Heart left ventricle (tissue), 16 donors: Measurements from ENCODE around the gene PI16. TPM values are rescaled to one million over a fixed set of nuclear protein-coding genes. Genes with fewer than 3 reads are reported as not detected.

Source experiments
- ATAC-seq, 4 donors: fragments of 200-7000 bp; cut with Tn5 transposase; one replicate each; pipeline ENCODE4 v1.9.1; 2020 to 2022; ENCODE audit warnings: moderate library complexity in 4 of 4, mild to moderate bottlenecking in 3 of 4, moderate number of reproducible peaks in 1 of 4
- DNase-seq, 5 donors: peaks; one replicate each; pipeline ENCODE4 v3.0.0-alpha.2; 2020
- H3K27ac ChIP-seq, 12 donors: fragments of 200-600 bp; sonication (generic) in 4 of 12; one replicate each; pipeline versions ENCODE4 v1.5.0 to v1.8.0; 2016 to 2022; ENCODE audit warnings: mild to moderate bottlenecking in 2 of 12
- H3K27me3 ChIP-seq, 9 donors: fragments of 200-600 bp; sonication (generic) in 2 of 9; one replicate each; pipeline versions ENCODE4 v1.5.1 to v1.8.0; 2016 to 2022; ENCODE audit warnings: mild to moderate bottlenecking in 3 of 9
- H3K36me3 ChIP-seq, 9 donors: fragments of 200-600 bp; sonication (generic) in 2 of 9; one replicate each; pipeline versions ENCODE4 v1.5.0 to v1.8.0; 2018 to 2022; ENCODE audit warnings: mild to moderate bottlenecking in 2 of 9
- H3K4me1 ChIP-seq, 12 donors: fragments of 200-600 bp; sonication (generic) in 4 of 12; one replicate each; pipeline versions ENCODE4 v1.5.0 to v1.8.0; 2016 to 2022; ENCODE audit warnings: mild to moderate bottlenecking in 3 of 12
- H3K4me3 ChIP-seq, 12 donors: fragments of 200-600 bp; sonication (generic) in 4 of 12; one replicate each; pipeline versions ENCODE4 v1.5.0 to v1.8.0; 2017 to 2022; ENCODE audit warnings: mild to moderate bottlenecking in 9 of 12, moderate library complexity in 4 of 12
- H3K9me3 ChIP-seq, 12 donors: fragments of 200-600 bp; sonication (generic) in 4 of 12; one replicate each; pipeline versions ENCODE4 v1.5.0 to v1.8.0; 2016 to 2022; ENCODE audit warnings: mild to moderate bottlenecking in 1 of 12
- POLR2A ChIP-seq, 2 donors: fragments of 450-650 bp; IDR thresholded peaks; one replicate each; pipeline ENCODE4 v1.6.1; 2017; ENCODE audit warnings: antibody characterized with exemption in 2 of 2, mild to moderate bottlenecking in 2 of 2, moderate library complexity in 2 of 2
- WGBS, 4 donors: extraction: QIAGEN DNeasy Blood & Tissue Kit in 2 of 4; methylation state at CpG; one replicate each; pipeline versions ENCODE4 v1.1.5 to v1.1.7; 2013 to 2018; 5-methylcytosine and 5-hydroxymethylcytosine counted together
- intact Hi-C, 10 donors: fragments of 100-400 bp; cut with DNase I; formaldehyde crosslinking; loops; one replicate each; pipeline versions ENCODE4 v1.11.1 to v1.14.2; 2022
- polyA plus RNA-seq, 2 donors: library from polyadenylated mRNA; stranded (reverse); fragments of 200-250 nt; gene quantifications; one replicate each; pipeline ENCODE4 v1.2.3, GENCODE V29; 2013
- total RNA-seq, 9 donors: library from RNA; depleted of rRNA in 2 of 9; stranded (reverse); fragments of >200 nt in 2 of 9; fragmentation: NEBNext Ultra II Directional in 3 of 9; extraction: Animal tissue kit (Norgen Biotek cat#: 25700) in 3 of 9; gene quantifications; one replicate each; pipeline versions ENCODE4 v1.1.0 to v1.2.4, GENCODE V29; 2016 to 2023
- TF ChIP-seq, protein P1 (sequence below), 12 donors: fragments of 200-600 bp; sonication (generic) in 4 of 12; IDR thresholded peaks; one replicate each; pipeline versions ENCODE4 v1.5.0 to v1.8.0; 2018 to 2022; ENCODE audit warnings: antibody characterized with exemption in 12 of 12, mild to moderate bottlenecking in 5 of 12
- donor health status: ischemic (EF 13 %, LVEDD 7.1; RV severe dilation, severe dysfunction).
- donor health status: healthy with polysubstance abuse.
- donor health status: DM: no; HTN: yes; CAD: no.
- donor health status: DM: no; HTN: no; CAD: no.
- donor health status: ischemic (EF 25% LVEDD 6.9; RV normal size, moderate dysfunction).
- donor health status: ischemic (EF 25% LVEDD 5.7; RV mildly dilated, moderate dysfunction).
- donor health status: healthy.
- donor health status: DM: yes; HTN: yes; CAD: no.
- donor health status: ischemic (EF 35%, LVEDD 5.7; RV mildly dilated, moderate dysfunction).
- donor health status: nonischemic (EF 11% LVEDD 7.7; RV severe dilation, severe dysfunction).
- donor health status: DM: yes; HTN: yes; CAD: no.
- donor health status: PGD.
- donor health status: ischemic (EF 29% LVEDD 5.4; RV normal size, mild dysfunction).
- donor health status: nonischemic (EF 23%, LVEDD 6.1; RV moderate dilation, normal function).

The PI16 gene
- total and polyA plus RNA-seq, 11 donors = 5.7 to 36.2 (median 12.1) TPM

DNA sequence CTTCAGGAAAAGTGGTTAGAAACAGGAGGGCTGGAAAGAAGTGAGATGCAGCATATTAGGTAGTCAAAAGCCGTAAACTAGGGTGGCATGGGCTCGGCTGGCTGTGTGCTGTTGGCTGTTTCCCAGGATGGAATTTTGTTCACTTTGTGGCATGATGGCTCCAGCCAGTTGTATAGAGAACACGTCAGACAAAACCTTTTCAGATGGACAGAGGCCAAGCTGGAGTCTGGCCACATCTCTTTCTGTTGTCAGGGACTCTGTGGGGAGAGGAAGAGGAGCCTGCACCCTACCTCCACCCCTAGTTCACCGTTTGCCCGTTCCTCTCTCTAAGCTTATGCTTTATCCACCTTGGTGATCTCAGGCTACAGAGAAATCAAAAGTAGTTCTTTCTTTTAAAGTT is 46.8 kb upstream of the PI16 start:
- H3K4me1 ChIP-seq = peaks cover 7 to 60% (median 37%) of the 10 kb centered on the region in 12 donors

DNA sequence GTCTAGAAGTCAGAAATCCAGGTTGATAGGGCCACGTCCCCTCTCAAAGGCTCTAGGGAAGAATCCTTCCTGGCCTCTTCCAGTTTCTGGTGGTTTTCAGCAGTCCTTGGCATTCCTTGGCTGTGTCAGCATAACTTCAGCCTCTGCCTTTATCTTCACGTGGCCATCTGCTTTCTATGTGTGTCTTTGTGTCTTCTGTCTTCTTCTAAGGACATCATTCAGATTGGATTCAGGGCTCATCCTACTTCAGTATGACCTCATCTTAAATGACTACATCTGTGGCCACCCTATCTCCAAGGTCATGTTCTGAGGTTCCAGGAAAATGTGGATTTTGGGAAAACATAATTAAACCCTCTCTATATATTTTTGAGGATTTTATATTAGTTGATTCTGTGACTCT is 45.8 kb upstream of the PI16 start:
- peaks cover 0 to 74% (median 57%) of the 10 kb centered on the region in 9 donors for H3K36me3 ChIP-seq
- H3K27me3 ChIP-seq = no peaks in the 10 kb centered on the region
- no peak for TF ChIP-seq POLR2A (IDR thresholded peaks at IDR 0.05)
- TF ChIP-seq, protein P1, sequence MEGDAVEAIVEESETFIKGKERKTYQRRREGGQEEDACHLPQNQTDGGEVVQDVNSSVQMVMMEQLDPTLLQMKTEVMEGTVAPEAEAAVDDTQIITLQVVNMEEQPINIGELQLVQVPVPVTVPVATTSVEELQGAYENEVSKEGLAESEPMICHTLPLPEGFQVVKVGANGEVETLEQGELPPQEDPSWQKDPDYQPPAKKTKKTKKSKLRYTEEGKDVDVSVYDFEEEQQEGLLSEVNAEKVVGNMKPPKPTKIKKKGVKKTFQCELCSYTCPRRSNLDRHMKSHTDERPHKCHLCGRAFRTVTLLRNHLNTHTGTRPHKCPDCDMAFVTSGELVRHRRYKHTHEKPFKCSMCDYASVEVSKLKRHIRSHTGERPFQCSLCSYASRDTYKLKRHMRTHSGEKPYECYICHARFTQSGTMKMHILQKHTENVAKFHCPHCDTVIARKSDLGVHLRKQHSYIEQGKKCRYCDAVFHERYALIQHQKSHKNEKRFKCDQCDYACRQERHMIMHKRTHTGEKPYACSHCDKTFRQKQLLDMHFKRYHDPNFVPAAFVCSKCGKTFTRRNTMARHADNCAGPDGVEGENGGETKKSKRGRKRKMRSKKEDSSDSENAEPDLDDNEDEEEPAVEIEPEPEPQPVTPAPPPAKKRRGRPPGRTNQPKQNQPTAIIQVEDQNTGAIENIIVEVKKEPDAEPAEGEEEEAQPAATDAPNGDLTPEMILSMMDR (IDR thresholded peaks at IDR 0.05) = no peak
- intact Hi-C loops = loop anchor here in 3 of 10 donors (5.0 kb wide), 1 partner anchor 69 kb away; no protein-coding TSS in a partner anchor
- H3K4me1 ChIP-seq = peaks cover 7 to 60% (median 37%) of the 10 kb centered on the region in 12 donors
- WGBS, 4 donors = 61 to 68% (median 65%) methylated on average over 2 of the region's 2 CpGs
- H3K4me3 ChIP-seq = no peak overlapping the region
- H3K9me3 ChIP-seq = no peaks in the 10 kb centered on the region
- peak overlapping the region in 6 of 12 donors; percentile 33 to 85 (median 72) for H3K27ac ChIP-seq
- no peak for ATAC-seq
- DNase-seq = no peak

More for the DNA sequence above, 46.8 kb upstream of the PI16 start:
- DNase-seq (peak; percentile 60 to 85 (median 78)), ATAC-seq (peak; percentile 91 to 95 (median 94))
- intact Hi-C loops = loop anchor here in 3 of 10 donors (5.0 kb wide), 1 partner anchor 70 kb away; no protein-coding TSS in a partner anchor
- Histone ChIP-seq H3K27me3 (no peaks in the 10 kb centered on the region), H3K27ac (peak overlapping the region; percentile 28 to 85 (median 66)), H3K36me3 (peaks cover 2 to 75% (median 59%) of the 10 kb centered on the region in 9 donors), H3K9me3 (no peaks in the 10 kb centered on the region), H3K4me3 (no peak overlapping the region)
- 16 to 24% (median 22%) methylated on average over 5 of the region's 5 CpGs for WGBS, 4 donors
- TF ChIP-seq, protein P1 (IDR thresholded peaks at IDR 0.05) = no peak
- no peak for TF ChIP-seq POLR2A (IDR thresholded peaks at IDR 0.05)

DNA sequence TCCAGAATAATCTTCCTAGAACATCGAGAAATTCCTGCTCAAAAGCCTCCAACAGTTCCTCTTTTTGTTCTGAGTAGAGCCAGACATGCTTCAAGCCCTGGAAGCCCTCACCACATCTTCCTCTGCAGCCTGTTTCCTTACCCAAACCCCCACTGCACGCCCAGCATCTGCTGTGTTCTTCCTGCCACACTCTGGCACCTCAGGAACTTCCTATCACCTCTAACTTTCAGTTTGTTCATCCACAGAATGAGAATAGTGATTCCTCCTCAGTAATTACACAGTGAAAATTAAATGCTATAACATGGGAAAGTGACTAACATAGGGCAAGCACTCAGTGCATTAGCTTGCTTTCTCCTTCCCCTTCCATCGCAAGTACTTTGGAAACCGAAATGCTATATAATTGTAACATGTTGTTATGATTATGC is 42.5 kb upstream of the PI16 start:
- ATAC-seq = no peak
- no peak for TF ChIP-seq POLR2A (IDR thresholded peaks at IDR 0.05)
- TF ChIP-seq, protein P1 (IDR thresholded peaks at IDR 0.05) = no peak
- DNase-seq = no peak
- H3K36me3 ChIP-seq = peaks cover 4 to 81% (median 64%) of the 10 kb centered on the region in 9 donors
- peak overlapping the region in 1 of 12 donors; percentile 46 for H3K27ac ChIP-seq
- peaks cover 6 to 48% (median 18%) of the 10 kb centered on the region in 12 donors for H3K4me1 ChIP-seq
- WGBS, 4 donors = 69 to 71% (median 70%) methylated on average over 4 of the region's 4 CpGs
- no peaks in the 10 kb centered on the region for H3K9me3 ChIP-seq
- H3K4me3 ChIP-seq = no peak overlapping the region
- intact Hi-C loops = loop anchor here in 2 of 10 donors (10.0 kb wide), 1 partner anchor 63 kb away; no protein-coding TSS in a partner anchor
- H3K27me3 ChIP-seq = no peaks in the 10 kb centered on the region

DNA sequence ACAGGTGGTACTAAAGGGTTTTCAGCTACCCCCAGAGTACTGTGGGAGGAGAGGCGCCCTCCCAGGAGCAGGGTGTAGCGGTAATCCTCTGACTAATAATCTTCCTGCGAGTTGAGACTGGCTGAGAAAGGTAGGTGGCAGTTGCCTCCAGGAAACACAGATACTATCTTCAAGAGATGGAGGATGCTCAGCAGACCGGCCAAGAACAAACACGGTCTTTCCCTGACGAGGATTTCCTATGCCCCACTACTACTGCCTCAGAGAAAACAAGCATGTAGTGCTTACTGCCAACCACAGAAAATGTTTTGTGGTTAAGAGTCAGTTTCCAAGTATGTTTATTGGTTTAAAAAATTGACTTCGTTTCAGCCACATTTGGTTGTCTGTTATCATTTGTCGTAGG is 42.0 kb upstream of the PI16 start:
- TF ChIP-seq, protein P1 (IDR thresholded peaks at IDR 0.05) = no peak
- TF ChIP-seq POLR2A (IDR thresholded peaks at IDR 0.05) = no peak
- ATAC-seq (no peak), DNase-seq (no peak)
- no peak overlapping the region for H3K4me3 ChIP-seq
- no peaks in the 10 kb centered on the region for H3K27me3 ChIP-seq
- H3K4me1 ChIP-seq = peaks cover under 1 to 43% (median 16%) of the 10 kb centered on the region in 12 donors
- peak overlapping the region in 2 of 12 donors; percentile 27 to 46 for H3K27ac ChIP-seq
- intact Hi-C loops = loop anchor here in 2 of 10 donors (10.0 kb wide), 1 partner anchor 62 kb away; no protein-coding TSS in a partner anchor
- WGBS, 4 donors = 70 to 79% (median 75%) methylated on average over 8 of the region's 8 CpGs
- H3K36me3 ChIP-seq = peaks cover 4 to 87% (median 70%) of the 10 kb centered on the region in 9 donors
- no peaks in the 10 kb centered on the region for H3K9me3 ChIP-seq
